B cell (primary cell): ENCODE results near the gene MYO18A. TPM values are rescaled to one million over a fixed set of nuclear protein-coding genes. Genes with fewer than 3 reads are reported as not detected.

ENCODE experiments used
- ATAC-seq: fragments of 200-7000 bp; cut with Tn5 transposase; one replicate; pipeline ENCODE4 v1.10.0; 2021; ENCODE audit warnings: low read depth, mild to moderate bottlenecking, moderate number of reproducible peaks, moderate library complexity
- CTCF ChIA-PET: fragments of 350-600 bp; sonication (Branson Sonifier 250); formaldehyde crosslinking; loops from one replicate; lab custom pipeline; 2021; ENCODE audit warnings: antibody characterized with exemption, inconsistent platforms; lab: Charles Lee
- POLR2A ChIA-PET: fragments of 350-600 bp; sonication (Branson Sonifier 250); formaldehyde crosslinking; loops from one replicate; lab custom pipeline; 2021; ENCODE audit warnings: antibody characterized with exemption; lab: Charles Lee
- DNase-seq: peaks from one replicate; pipeline ENCODE4 v3.0.0; 2013
- H2AFZ ChIP-seq: 2 replicates; pipeline ENCODE4 v1.6.1; 2012; ENCODE audit warnings: mild to moderate bottlenecking, low read depth, low read length; ENCODE audit not compliant: insufficient read depth, poor library complexity, severe bottlenecking
- H3K27ac ChIP-seq, 2 donors: 1 replicate in 1 of 2; 2 replicates in 1 of 2; pipeline ENCODE4 v1.5.1; 2012 to 2013; ENCODE audit warnings: low read length in 2 of 2, mild to moderate bottlenecking in 2 of 2, moderate library complexity in 1 of 2
- H3K27me3 ChIP-seq, 4 experiments: fragments of 200-600 bp in 1 of 4; sonication (generic) in 1 of 4; replicated peaks in 1 of 4; 1 replicate in 2 of 4; 2 replicates in 2 of 4; pipeline versions ENCODE4 v1.6.1 to v1.7.0; 2013 to 2016; ENCODE audit warnings: low read length in 3 of 4, mild to moderate bottlenecking in 2 of 4, mixed read lengths in 1 of 4, moderate library complexity in 1 of 4; ENCODE audit not compliant: insufficient read depth in 4 of 4, control insufficient read depth in 3 of 4; ENCODE audit errors: control extremely low read depth in 1 of 4
- H3K36me3 ChIP-seq, 2 experiments: replicated peaks in 1 of 2; 1 replicate in 1 of 2; 2 replicates in 1 of 2; pipeline versions ENCODE4 v1.6.1 to v1.7.1; 2013; ENCODE audit warnings: low read length in 1 of 2; ENCODE audit not compliant: insufficient read depth in 2 of 2, control insufficient read depth in 1 of 2; ENCODE audit errors: control extremely low read depth in 1 of 2, extremely low read depth in 1 of 2
- H3K4me1 ChIP-seq, 2 donors: fragments of 200-600 bp in 1 of 2; sonication (generic) in 1 of 2; 1 replicate in 1 of 2; 2 replicates in 1 of 2; pipeline versions ENCODE4 v1.5.1 to v1.6.1; 2013 to 2017; ENCODE audit warnings: low read length in 2 of 2; ENCODE audit not compliant: control insufficient read depth in 2 of 2, insufficient read depth in 2 of 2
- H3K4me2 ChIP-seq: replicated peaks from 2 replicates; pipeline ENCODE3; 2012; ENCODE audit warnings: mild to moderate bottlenecking, low read depth, low read length; ENCODE audit not compliant: poor library complexity, severe bottlenecking
- H3K4me3 ChIP-seq, 5 experiments: fragments of 200-600 bp in 1 of 5; sonication (generic) in 1 of 5; 1 replicate in 3 of 5; 2 replicates in 2 of 5; pipeline versions ENCODE4 v1.5.1 to v1.7.0; 2011 to 2016; ENCODE audit warnings: low read length in 4 of 5, mild to moderate bottlenecking in 4 of 5, low read depth in 2 of 5, control low read depth in 1 of 5, moderate library complexity in 1 of 5; ENCODE audit not compliant: insufficient read depth in 1 of 5; ENCODE audit errors: control extremely low read depth in 1 of 5, extremely low read depth in 1 of 5
- H3K79me2 ChIP-seq: fragments of 200-600 bp; sonication (generic); one replicate; pipeline ENCODE4 v1.6.0; 2016; ENCODE audit warnings: low read length; ENCODE audit not compliant: control insufficient read depth, insufficient read depth
- H3K9ac ChIP-seq: fragments of 200-600 bp; sonication (generic); 2 replicates; pipeline ENCODE4 v1.6.1; 2017; ENCODE audit warnings: mild to moderate bottlenecking, low read length, moderate library complexity
- H3K9me3 ChIP-seq, 3 donors: one replicate each; pipeline versions ENCODE4 v1.6.1 to v1.7.1; 2013; ENCODE audit warnings: low read length in 2 of 3; ENCODE audit not compliant: control insufficient read depth in 2 of 3, insufficient read depth in 1 of 3; ENCODE audit errors: control extremely low read depth in 1 of 3
- H4K20me1 ChIP-seq: 2 replicates; pipeline ENCODE4 v1.6.0; 2012; ENCODE audit warnings: mild to moderate bottlenecking, low read length; ENCODE audit not compliant: insufficient read depth, control insufficient read depth, poor library complexity, severe bottlenecking
- H3K27ac Mint-ChIP-seq: one replicate; pipeline ENCODE4 v1.8.0; 2021; ENCODE audit warnings: mixed read lengths
- H3K27me3 Mint-ChIP-seq: one replicate; pipeline ENCODE4 v1.8.0; 2021; ENCODE audit warnings: mixed read lengths
- H3K4me1 Mint-ChIP-seq: one replicate; pipeline ENCODE4 v1.8.0; 2021; ENCODE audit warnings: mixed read lengths
- H3K4me3 Mint-ChIP-seq: one replicate; pipeline ENCODE4 v1.8.0; 2021; ENCODE audit warnings: mixed read lengths
- H3K9me3 Mint-ChIP-seq: one replicate; pipeline ENCODE4 v1.8.0; 2022; ENCODE audit warnings: mixed read lengths; ENCODE audit not compliant: insufficient read depth
- CTCF ChIP-seq: fragments of 200-600 bp; IDR thresholded peaks from one replicate; pipeline ENCODE4 v1.8.0; 2022; ENCODE audit warnings: antibody characterized with exemption, mild to moderate bottlenecking
- EZH2 ChIP-seq: IDR thresholded peaks from 2 replicates; pipeline ENCODE4 v1.6.1; 2012; ENCODE audit warnings: borderline replicate concordance, low read depth, mild to moderate bottlenecking, moderate library complexity, low read length; ENCODE audit not compliant: insufficient read depth, poor library complexity, severe bottlenecking
- WGBS: methylation state at CpG from one replicate; pipeline ENCODE4 v1.1.5; 2013; ENCODE audit warnings: missing lambda C conversion rate; ENCODE audit not compliant: insufficient coverage; 5-methylcytosine and 5-hydroxymethylcytosine counted together
- intact Hi-C: fragments of 100-400 bp; cut with micrococcal nuclease; formaldehyde crosslinking; loops from one replicate; pipeline ENCODE4 v1.10.0; 2022
- polyA plus RNA-seq: library from polyadenylated mRNA; depleted of rRNA; stranded (reverse); fragments of >200 nt; gene quantifications from 2 replicates; pipeline ENCODE4 v1.2.3, GENCODE V29; 2012
- total RNA-seq, 2 donors: library from RNA; stranded (reverse); fragments of 120-200 nt in 1 of 2; gene quantifications; 1 replicate in 1 of 2; 2 replicates in 1 of 2; pipeline versions ENCODE4 v1.2.3 to v1.2.4, GENCODE V29; 2013 to 2022

MYO18A gene
- total and polyA plus RNA-seq, 2 donors (not counting 1 experiment from before 2014, with no cell fraction given): 72.2 to 155 TPM

- Histone ChIP-seq H3K79me2 (no peaks in the 10 kb centered on the region), H3K4me1 (peaks cover 9 to 28% of the 10 kb centered on the region in 2 donors), H3K27me3 (peaks cover 0 to 2% (median 0%) of the 10 kb centered on the region in 4 experiments), H3K36me3 (no peaks in the 10 kb centered on the region), H4K20me1 (no peaks in the 10 kb centered on the region), H3K27ac (no peak overlapping the region), H3K4me2 (no peak overlapping the region), H3K9me3 (no peaks in the 10 kb centered on the region), H2AFZ (no peak overlapping the region), H3K9ac (no peak overlapping the region), H3K4me3 (no peak overlapping the region)
- Mint-ChIP-seq H3K9me3 (peaks cover 2% of the 10 kb centered on the region), H3K27ac (peak overlapping the region; percentile 26), H3K4me3 (peak overlapping the region; percentile 64), H3K27me3 (peaks cover 7% of the 10 kb centered on the region), H3K4me1 (peaks cover 16% of the 10 kb centered on the region)
- CTCF ChIA-PET: interaction anchor here (1.0 to 8.8 kb wide), 7 partner anchors 13 to 213 kb away, joined by 3 to 225 read pairs (median 19); no protein-coding TSS in a partner anchor
- POLR2A ChIA-PET: interaction anchor here (1.5 kb wide), 1 partner anchor 29 kb away, joined by 3 read pairs; no protein-coding TSS in a partner anchor
- DNase-seq: no peak
- ATAC-seq: no peak
- WGBS: 89% methylated on average over 6 of the region's 8 CpGs
- intact Hi-C loops: no loop called here
- TF ChIP-seq CTCF: no peak
- TF ChIP-seq EZH2: no peak
Observed at GRCh38 chr17:29178750-29179231, 1.4 kb downstream of the MYO18A start.
